ENCODE data around the gene SLC46A2. TPM values are rescaled to one million over a fixed set of nuclear protein-coding genes. Genes with fewer than 3 reads are reported as not detected.

The SLC46A2 gene
- total RNA-seq, 1 donor from 2014 or later, result not detected

GRCh38 chr9:112891521-112891920, 845 bp upstream of the SLC46A2 start:
- peaks cover 12% of the 10 kb centered on the region for H3K27me3 Mint-ChIP-seq (ENCODE audit: unreplicated experiment)
- H3K36me3 Mint-ChIP-seq (ENCODE audit: low read depth, unreplicated experiment), result peaks cover 3% of the 10 kb centered on the region
- DNase-seq (ENCODE audit: low spot score), result no peak
- H3K4me1 Mint-ChIP-seq (ENCODE audit: unreplicated experiment), result no peaks in the 10 kb centered on the region
- no peak for TF ChIP-seq CTCF (IDR thresholded peaks at IDR 0.05; ENCODE audit: unreplicated experiment)
- H3K9me3 Mint-ChIP-seq (ENCODE audit: unreplicated experiment), result no peaks in the 10 kb centered on the region
- H3K4me3 Mint-ChIP-seq (ENCODE audit: unreplicated experiment), result no peak overlapping the region
- H3K27ac Mint-ChIP-seq (ENCODE audit: unreplicated experiment), result no peak overlapping the region

- no peak overlapping the region for H3K4me3 Mint-ChIP-seq (ENCODE audit: unreplicated experiment)
- H3K27ac Mint-ChIP-seq (ENCODE audit: unreplicated experiment), result no peak overlapping the region
- H3K4me1 Mint-ChIP-seq (ENCODE audit: unreplicated experiment), result peaks cover 8% of the 10 kb centered on the region
- DNase-seq (ENCODE audit: low spot score), result peak; percentile 45
- no peak for TF ChIP-seq CTCF (IDR thresholded peaks at IDR 0.05; ENCODE audit: unreplicated experiment)
- H3K36me3 Mint-ChIP-seq (ENCODE audit: low read depth, unreplicated experiment), result peaks cover 3% of the 10 kb centered on the region
- no peaks in the 10 kb centered on the region for H3K9me3 Mint-ChIP-seq (ENCODE audit: unreplicated experiment)
- peaks cover 15% of the 10 kb centered on the region for H3K27me3 Mint-ChIP-seq (ENCODE audit: unreplicated experiment)
These were observed 3.3 kb downstream of the SLC46A2 start for GRCh38 chr9:112887381-112887780.

GRCh38 chr9:112886351-112886750, 4.3 kb downstream of the SLC46A2 start:
- no peak overlapping the region for H3K4me3 Mint-ChIP-seq (ENCODE audit: unreplicated experiment)
- H3K36me3 Mint-ChIP-seq (ENCODE audit: low read depth, unreplicated experiment), result peaks cover 3% of the 10 kb centered on the region
- TF ChIP-seq CTCF (IDR thresholded peaks at IDR 0.05; ENCODE audit: unreplicated experiment), result no peak
- H3K9me3 Mint-ChIP-seq (ENCODE audit: unreplicated experiment), result no peaks in the 10 kb centered on the region
- H3K4me1 Mint-ChIP-seq (ENCODE audit: unreplicated experiment), result peaks cover 9% of the 10 kb centered on the region
- DNase-seq (ENCODE audit: low spot score), result no peak
- H3K27me3 Mint-ChIP-seq (ENCODE audit: unreplicated experiment), result peaks cover 11% of the 10 kb centered on the region
- H3K27ac Mint-ChIP-seq (ENCODE audit: unreplicated experiment), result no peak overlapping the region

GRCh38 chr9:112885324-112885723, 5.4 kb downstream of the SLC46A2 start:
- Mint-ChIP-seq H3K27ac (ENCODE audit: unreplicated experiment) (no peak overlapping the region), H3K36me3 (ENCODE audit: low read depth, unreplicated experiment) (peaks cover 3% of the 10 kb centered on the region), H3K27me3 (ENCODE audit: unreplicated experiment) (peaks cover 14% of the 10 kb centered on the region), H3K4me1 (ENCODE audit: unreplicated experiment) (peaks cover 9% of the 10 kb centered on the region), H3K4me3 (ENCODE audit: unreplicated experiment) (no peak overlapping the region), H3K9me3 (ENCODE audit: unreplicated experiment) (no peaks in the 10 kb centered on the region)
- DNase-seq (ENCODE audit: low spot score), result no peak
- no peak for TF ChIP-seq CTCF (IDR thresholded peaks at IDR 0.05; ENCODE audit: unreplicated experiment)

GRCh38 chr9:112884721-112885120, 6.0 kb downstream of the SLC46A2 start:
- Mint-ChIP-seq H3K4me1 (ENCODE audit: unreplicated experiment) (peaks cover 9% of the 10 kb centered on the region), H3K9me3 (ENCODE audit: unreplicated experiment) (no peaks in the 10 kb centered on the region), H3K36me3 (ENCODE audit: low read depth, unreplicated experiment) (peaks cover 3% of the 10 kb centered on the region), H3K4me3 (ENCODE audit: unreplicated experiment) (no peak overlapping the region), H3K27ac (ENCODE audit: unreplicated experiment) (peak overlapping the region; percentile 0), H3K27me3 (ENCODE audit: unreplicated experiment) (peaks cover 10% of the 10 kb centered on the region)
- DNase-seq (ENCODE audit: low spot score), result no peak
- no peak for TF ChIP-seq CTCF (IDR thresholded peaks at IDR 0.05; ENCODE audit: unreplicated experiment)
